Activated T-helper 17 cell treated with anti-CD3 and anti-CD28 coated beads, Interleukin-2, amount 50 U/mL, for 72 hours (primary cell): Measurements from ENCODE around the gene EPS8. TPM values are rescaled to one million over a fixed set of nuclear protein-coding genes. Genes with fewer than 3 reads are reported as not detected.
"Not testable (repeated sequence)": the region's sequence is repeated elsewhere in the genome, so short reads cannot be mapped to it uniquely, and the experiment has no call there.

Source experiments
- ATAC-seq: fragments of 150-1000 bp; cut with Tn5 transposase; replicated peaks from 2 replicates; pipeline ENCODE4 v1.10.0; 2021; ENCODE audit warnings: mild to moderate bottlenecking, moderate library complexity
- H3K27ac Mint-ChIP-seq: one replicate; pipeline ENCODE4 v1.8.0; 2022; ENCODE audit warnings: mixed read lengths
- H3K27me3 Mint-ChIP-seq: one replicate; pipeline ENCODE4 v1.8.0; 2022; ENCODE audit warnings: mixed read lengths
- H3K36me3 Mint-ChIP-seq: one replicate; pipeline ENCODE4 v1.8.0; 2022; ENCODE audit warnings: low read depth, mild to moderate bottlenecking, mixed read lengths
- H3K4me1 Mint-ChIP-seq: one replicate; pipeline ENCODE4 v1.8.0; 2022; ENCODE audit warnings: mixed read lengths
- H3K4me3 Mint-ChIP-seq: one replicate; pipeline ENCODE4 v1.8.0; 2022; ENCODE audit warnings: mild to moderate bottlenecking, mixed read lengths
- H3K9me3 Mint-ChIP-seq: one replicate; pipeline ENCODE4 v1.8.0; 2022; ENCODE audit warnings: mixed read lengths
- total RNA-seq, 2 donors: library from RNA; stranded (reverse); gene quantifications; one replicate each; pipeline ENCODE4 v1.2.3, GENCODE V29; 2022

EPS8 gene
- total RNA-seq, 2 donors from 2014 or later, result 1.4 to 1.7 TPM

DNA sequence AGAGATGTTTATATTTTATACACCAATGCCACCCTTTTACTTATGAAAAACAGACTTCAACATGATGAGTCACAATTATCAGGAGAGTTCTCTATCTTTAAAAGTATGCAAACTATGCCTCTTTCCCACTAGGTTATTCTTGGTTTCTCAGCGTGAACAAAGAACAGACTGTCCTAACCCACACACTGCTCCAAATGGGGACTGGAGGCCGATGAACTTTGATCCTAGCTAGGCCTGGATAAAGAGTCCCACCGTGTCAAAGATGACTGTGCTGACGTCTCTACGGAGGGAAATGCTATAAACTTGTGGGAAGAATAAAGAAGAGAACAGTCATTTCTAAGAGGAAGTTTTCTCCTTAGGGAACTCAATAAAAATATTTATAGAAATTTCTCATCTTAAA lies 160.1 kb downstream of the EPS8 start:
- no peaks in the 10 kb centered on the region for H3K9me3 Mint-ChIP-seq
- ATAC-seq, result no peak
- H3K27ac Mint-ChIP-seq, result no peak overlapping the region
- no peak overlapping the region for H3K4me3 Mint-ChIP-seq
- no peaks in the 10 kb centered on the region for H3K36me3 Mint-ChIP-seq
- H3K4me1 Mint-ChIP-seq, result no peaks in the 10 kb centered on the region
- H3K27me3 Mint-ChIP-seq, result peaks cover 3% of the 10 kb centered on the region

DNA sequence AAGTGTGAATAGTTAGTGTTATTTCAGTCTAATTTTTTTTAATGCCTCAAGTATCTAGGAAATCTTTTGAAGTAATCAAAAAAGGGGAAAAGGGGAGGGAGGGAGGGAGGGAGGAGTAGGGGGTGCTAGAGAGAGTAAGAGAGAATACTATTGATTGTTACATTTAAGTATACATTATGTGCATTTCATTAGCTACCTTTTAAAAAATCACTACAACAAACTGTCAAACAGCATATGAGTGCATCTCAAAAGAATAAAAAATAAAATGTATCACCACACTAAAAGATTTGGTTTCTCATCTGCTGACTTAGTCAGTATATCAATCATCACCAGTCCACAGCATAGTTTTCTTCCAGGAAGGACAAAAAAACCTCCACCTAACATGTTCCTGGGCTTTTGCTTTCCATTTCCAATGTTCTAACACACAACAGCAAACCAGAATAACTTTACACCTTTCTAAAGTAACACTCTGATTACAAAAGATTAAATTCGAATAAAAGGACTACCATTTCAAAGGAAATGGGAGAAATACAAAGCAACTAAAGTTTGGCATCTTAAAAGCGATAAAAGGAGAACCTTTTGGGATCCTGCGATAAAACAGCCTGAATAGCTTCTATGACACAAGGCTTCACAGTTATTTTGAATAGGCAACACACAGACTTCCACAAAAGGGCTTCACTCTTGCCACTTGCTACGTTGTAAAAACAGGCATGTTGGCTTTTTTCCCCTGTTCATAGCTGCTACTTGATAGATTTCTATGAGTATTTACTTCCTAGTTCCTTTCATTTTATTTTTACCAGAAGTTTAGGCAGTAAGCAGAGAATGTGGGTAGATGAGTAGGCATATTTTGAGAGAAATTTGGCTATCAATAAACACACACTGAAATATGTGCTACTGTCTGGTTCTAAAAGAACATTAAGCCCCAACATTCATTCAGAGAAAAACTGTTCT lies 160.9 kb downstream of the EPS8 start:
- Mint-ChIP-seq H3K4me1 (no peaks in the 10 kb centered on the region), H3K36me3 (no peaks in the 10 kb centered on the region), H3K4me3 (no peak overlapping the region), H3K27ac (no peak overlapping the region), H3K27me3 (peaks cover 3% of the 10 kb centered on the region), H3K9me3 (no peaks in the 10 kb centered on the region)
- ATAC-seq, result no peak

DNA sequence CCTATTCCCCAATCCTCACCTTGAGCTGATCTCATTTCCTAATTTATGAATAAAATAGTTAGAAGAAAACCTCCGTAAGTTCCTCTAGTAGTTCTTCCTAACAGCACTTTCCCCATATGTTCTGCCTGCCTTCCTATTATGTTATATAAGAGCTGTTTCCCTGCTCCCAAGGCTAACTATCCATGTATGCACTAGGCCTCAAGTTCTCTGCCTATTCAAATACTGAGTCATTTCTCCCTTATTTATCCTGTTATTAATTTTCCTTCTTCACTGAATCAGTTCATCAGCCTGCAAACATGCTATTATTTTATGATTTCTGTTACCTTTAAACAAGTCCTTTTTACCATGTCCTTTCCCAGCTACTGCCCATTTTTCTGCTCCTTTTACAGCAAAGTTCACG lies 164.1 kb downstream of the EPS8 start:
- Mint-ChIP-seq H3K27ac (no peak overlapping the region), H3K4me1 (no peaks in the 10 kb centered on the region), H3K9me3 (no peaks in the 10 kb centered on the region), H3K4me3 (no peak overlapping the region), H3K36me3 (no peaks in the 10 kb centered on the region), H3K27me3 (peaks cover 3% of the 10 kb centered on the region)
- ATAC-seq, result no peak

GRCh38 chr12:15620741-15621539 lies 168.2 kb downstream of the EPS8 start:
- Mint-ChIP-seq H3K36me3 (no peaks in the 10 kb centered on the region), H3K27me3 (no peaks in the 10 kb centered on the region), H3K27ac (no peak overlapping the region), H3K4me1 (no peaks in the 10 kb centered on the region), H3K4me3 (no peak overlapping the region), H3K9me3 (no peaks in the 10 kb centered on the region)
- no peak for ATAC-seq

- not testable (repeated sequence) for H3K27me3 Mint-ChIP-seq, H3K4me3 Mint-ChIP-seq, ATAC-seq, H3K36me3 Mint-ChIP-seq, H3K4me1 Mint-ChIP-seq, H3K9me3 Mint-ChIP-seq, H3K27ac Mint-ChIP-seq
These were observed 172.7 kb downstream of the EPS8 start for GRCh38 chr12:15616495-15616894.

- Mint-ChIP-seq H3K27ac (no peak overlapping the region), H3K4me1 (no peaks in the 10 kb centered on the region), H3K36me3 (no peaks in the 10 kb centered on the region), H3K4me3 (no peak overlapping the region), H3K27me3 (peaks cover 5% of the 10 kb centered on the region), H3K9me3 (peaks cover 3% of the 10 kb centered on the region)
- ATAC-seq, result no peak
These were observed 175.2 kb downstream of the EPS8 start for GRCh38 chr12:15613981-15614380.

DNA sequence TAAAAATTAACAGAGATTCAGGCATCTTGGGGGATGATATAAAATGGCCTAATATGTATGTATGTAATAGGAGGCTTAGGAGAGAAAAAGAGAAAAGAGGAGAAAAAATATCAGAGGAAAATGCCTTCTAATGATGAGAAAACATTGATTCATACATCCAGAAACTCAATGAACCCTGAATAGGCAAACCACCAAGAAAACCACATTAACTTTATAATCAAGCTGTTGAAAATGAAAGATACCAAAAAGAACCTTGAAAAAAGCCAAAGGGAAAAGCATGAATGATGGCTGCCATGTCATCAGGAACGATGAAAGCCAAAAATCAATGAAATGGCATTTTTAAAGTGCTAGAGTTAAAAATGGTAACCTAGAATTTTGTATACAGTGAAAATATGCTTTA lies 180.2 kb downstream of the EPS8 start:
- Mint-ChIP-seq H3K27me3 (no peaks in the 10 kb centered on the region), H3K9me3 (peaks cover 3% of the 10 kb centered on the region), H3K36me3 (no peaks in the 10 kb centered on the region), H3K4me3 (no peak overlapping the region), H3K4me1 (no peaks in the 10 kb centered on the region), H3K27ac (no peak overlapping the region)
- no peak for ATAC-seq

DNA sequence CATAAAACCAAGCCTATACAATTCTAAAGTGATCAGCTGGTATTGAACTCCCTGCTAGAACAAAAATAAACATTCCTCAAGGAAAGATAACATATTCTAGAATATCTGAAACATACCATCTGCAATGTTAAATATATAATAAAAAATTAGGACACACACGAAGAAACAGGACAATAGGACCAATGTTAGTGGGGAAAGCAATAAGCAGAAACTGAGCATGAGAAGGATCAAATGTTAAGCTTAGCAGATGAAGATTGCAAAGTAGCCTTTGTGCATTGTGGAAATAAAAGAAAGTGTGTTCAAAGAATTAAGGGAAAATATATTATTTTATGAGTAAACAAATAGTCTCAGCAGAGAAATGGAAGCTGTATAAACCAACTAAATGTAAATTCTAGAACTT lies 180.8 kb downstream of the EPS8 start:
- ATAC-seq, result no peak
- Mint-ChIP-seq H3K36me3 (no peaks in the 10 kb centered on the region), H3K9me3 (peaks cover 3% of the 10 kb centered on the region), H3K27me3 (no peaks in the 10 kb centered on the region), H3K27ac (no peak overlapping the region), H3K4me1 (no peaks in the 10 kb centered on the region), H3K4me3 (no peak overlapping the region)

DNA sequence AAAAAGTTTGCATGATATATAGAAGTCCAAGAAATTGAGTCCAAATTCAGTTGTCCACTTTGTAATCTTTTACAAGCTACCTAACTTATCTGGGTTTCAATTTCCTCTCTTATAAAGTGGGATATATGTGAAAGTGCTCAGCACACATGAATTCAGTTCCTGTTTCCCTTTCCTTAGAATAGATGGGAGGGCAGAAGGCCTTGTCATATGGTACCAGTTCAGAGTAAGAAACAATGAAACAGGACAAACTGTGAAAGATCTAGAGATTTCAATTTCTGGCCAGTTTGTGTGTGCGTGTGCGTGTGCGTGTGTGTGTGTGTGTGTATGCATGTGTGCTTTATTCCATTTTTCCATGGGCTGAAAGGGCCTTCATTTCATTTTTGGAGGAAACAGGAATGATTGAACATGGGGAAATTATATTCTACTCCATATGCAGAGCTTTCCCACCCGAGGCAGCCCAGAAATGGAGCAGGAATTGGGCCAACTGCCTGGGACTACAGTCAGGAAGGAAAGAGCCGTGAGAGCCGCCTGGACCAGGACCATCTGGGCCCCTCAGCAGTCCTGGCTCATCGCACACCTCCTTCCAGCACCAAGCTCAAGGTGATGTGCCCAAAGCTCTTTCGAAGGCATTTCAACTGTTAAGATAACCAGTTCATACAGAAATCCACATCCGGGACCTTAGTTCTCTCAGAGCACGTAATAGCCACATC lies 183.2 kb downstream of the EPS8 start:
- Mint-ChIP-seq H3K36me3 (no peaks in the 10 kb centered on the region), H3K27me3 (peaks cover 3% of the 10 kb centered on the region), H3K27ac (no peak overlapping the region), H3K4me3 (no peak overlapping the region), H3K4me1 (peaks cover 3% of the 10 kb centered on the region), H3K9me3 (no peaks in the 10 kb centered on the region)
- ATAC-seq, result no peak

DNA sequence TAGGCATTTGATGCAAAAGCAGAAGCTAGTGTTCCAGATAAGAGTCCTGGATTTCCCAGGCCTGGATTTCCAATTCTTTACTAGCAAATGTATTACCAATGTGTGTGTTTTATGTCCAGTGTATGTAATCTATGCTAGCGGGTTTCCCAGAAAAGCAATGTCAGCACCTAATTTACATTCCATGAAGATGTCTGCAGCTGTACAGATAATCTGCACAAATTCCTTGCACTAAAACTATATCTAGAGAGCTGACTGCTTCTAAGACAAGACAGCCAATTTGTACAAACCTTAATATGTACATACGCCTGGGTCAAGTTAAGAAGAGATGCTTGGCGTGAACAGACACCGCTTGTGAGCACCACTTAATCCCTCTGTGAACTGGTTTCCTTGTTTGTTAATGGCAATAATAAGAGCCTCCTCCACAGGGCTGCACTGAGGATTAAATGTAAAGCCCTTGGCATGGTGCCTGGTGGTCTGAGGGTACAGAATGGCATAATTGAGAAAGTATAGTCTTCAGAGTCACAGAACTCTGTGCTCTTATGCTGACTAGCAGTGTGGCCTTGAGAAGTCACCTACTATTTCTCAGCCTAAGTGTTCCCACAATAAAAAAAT lies 185.6 kb downstream of the EPS8 start:
- no peaks in the 10 kb centered on the region for H3K9me3 Mint-ChIP-seq

DNA sequence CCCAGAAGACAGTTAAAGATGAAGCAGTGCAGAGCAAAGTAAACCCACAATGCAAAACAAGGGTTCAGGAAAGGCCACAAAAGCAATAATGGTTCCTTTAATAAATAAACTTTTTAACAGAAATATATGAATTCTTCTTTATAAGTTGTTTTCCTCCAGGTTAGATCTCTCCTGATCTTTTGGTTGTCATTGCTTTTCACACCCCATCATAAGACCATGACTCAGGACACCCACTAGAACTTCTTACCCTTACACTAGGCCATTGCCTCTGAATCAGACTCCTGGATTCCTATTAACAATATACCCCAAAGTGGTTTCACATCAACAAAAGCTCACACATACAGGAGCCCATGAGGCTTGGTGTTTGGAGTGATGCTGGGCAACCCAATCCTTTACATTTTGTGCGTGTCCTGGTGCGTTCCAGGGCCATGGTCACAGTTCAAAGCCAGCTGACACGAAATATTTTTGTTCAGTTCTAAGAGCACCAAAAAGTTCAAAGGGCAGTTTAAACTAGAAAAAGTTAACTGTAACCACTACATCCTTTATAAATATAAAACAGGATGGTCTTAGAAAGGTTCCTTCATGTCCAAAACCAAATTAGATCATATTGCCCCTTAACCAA lies 187.0 kb downstream of the EPS8 start:
- H3K36me3 Mint-ChIP-seq, result no peaks in the 10 kb centered on the region
- peak; percentile 48 for ATAC-seq
- no peaks in the 10 kb centered on the region for H3K9me3 Mint-ChIP-seq

More for the DNA sequence above, 185.6 kb downstream of the EPS8 start:
- no peak for ATAC-seq
- no peaks in the 10 kb centered on the region for H3K36me3 Mint-ChIP-seq
- H3K27ac Mint-ChIP-seq, result no peak overlapping the region
- no peak overlapping the region for H3K4me3 Mint-ChIP-seq
- peaks cover 3% of the 10 kb centered on the region for H3K4me1 Mint-ChIP-seq
- peaks cover 3% of the 10 kb centered on the region for H3K27me3 Mint-ChIP-seq

GRCh38 chr12:15601210-15601800 lies 187.9 kb downstream of the EPS8 start:
- Mint-ChIP-seq H3K36me3 (no peaks in the 10 kb centered on the region), H3K27ac (no peak overlapping the region), H3K4me3 (no peak overlapping the region), H3K27me3 (peaks cover 3% of the 10 kb centered on the region), H3K9me3 (no peaks in the 10 kb centered on the region), H3K4me1 (peaks cover 3% of the 10 kb centered on the region)
- ATAC-seq, result peak; percentile 80

More for the DNA sequence above, 187.0 kb downstream of the EPS8 start:
- Mint-ChIP-seq H3K4me1 (peaks cover 3% of the 10 kb centered on the region), H3K27ac (no peak overlapping the region), H3K4me3 (no peak overlapping the region), H3K27me3 (peaks cover 3% of the 10 kb centered on the region)

GRCh38 chr12:15600223-15600935 lies 188.8 kb downstream of the EPS8 start:
- Mint-ChIP-seq H3K36me3 (no peaks in the 10 kb centered on the region), H3K4me3 (no peak overlapping the region), H3K4me1 (peaks cover 3% of the 10 kb centered on the region), H3K27me3 (peaks cover 3% of the 10 kb centered on the region), H3K27ac (no peak overlapping the region), H3K9me3 (no peaks in the 10 kb centered on the region)
- no peak for ATAC-seq
